A673 (cell line): ENCODE results near the gene ID3. TPM values are rescaled to one million over a fixed set of nuclear protein-coding genes. Genes with fewer than 3 reads are reported as not detected.

Source experiments
- BruUV-seq: library from RNA; stranded (reverse); fragments of 400-500 nt; replicated peaks from 2 replicates; lab custom pipeline; 2021; lab: Mats Ljungman, UMichigan
- CTCF ChIA-PET: fragments of 300-600 bp; sonication (Branson Sonifier 250); formaldehyde crosslinking; loops from one replicate; lab custom pipeline; 2022; ENCODE audit warnings: antibody characterized with exemption; lab: Charles Lee
- POLR2A ChIA-PET: fragments of 300-600 bp; sonication (Branson Sonifier 250); formaldehyde crosslinking; loops from one replicate; lab custom pipeline; 2022; ENCODE audit warnings: antibody characterized with exemption; ENCODE audit not compliant: low non-redundant PET; lab: Charles Lee
- DNase-seq: peaks from one replicate; pipeline ENCODE4 v3.0.0-alpha.2; 2015; ENCODE audit warnings: low spot score
- H3K27ac ChIP-seq: fragments of 200-600 bp; sonication (generic); 2 replicates; pipeline ENCODE4 v1.5.1; 2016; ENCODE audit warnings: mixed run types, low read depth, mild to moderate bottlenecking, mixed read lengths, antibody characterized with exemption, low read length; ENCODE audit not compliant: poor library complexity, severe bottlenecking
- H3K27me3 ChIP-seq: fragments of 200-600 bp; sonication (generic); replicated peaks from 2 replicates; pipeline ENCODE4 v1.6.1; 2017; ENCODE audit warnings: mixed run types, low read depth, mild to moderate bottlenecking, mixed read lengths, antibody characterized with exemption, low read length; ENCODE audit not compliant: insufficient read depth, poor library complexity
- H3K36me3 ChIP-seq: fragments of 200-600 bp; sonication (generic); 2 replicates; pipeline ENCODE4 v1.6.1; 2016; ENCODE audit warnings: mixed run types, mild to moderate bottlenecking, mixed read lengths, antibody characterized with exemption, low read length; ENCODE audit not compliant: insufficient read depth, poor library complexity, severe bottlenecking
- H3K4me1 ChIP-seq: fragments of 200-600 bp; sonication (generic); 2 replicates; pipeline ENCODE4 v1.6.1; 2017; ENCODE audit warnings: mixed run types, mild to moderate bottlenecking, mixed read lengths, antibody characterized with exemption, low read length; ENCODE audit not compliant: insufficient read depth, poor library complexity, severe bottlenecking
- H3K4me3 ChIP-seq: fragments of 200-600 bp; sonication (generic); 2 replicates; pipeline ENCODE4 v1.5.1; 2016; ENCODE audit warnings: low read depth, mixed run types, mild to moderate bottlenecking, mixed read lengths, low read length; ENCODE audit not compliant: poor library complexity, severe bottlenecking
- H3K9me3 ChIP-seq: fragments of 200-600 bp; sonication (generic); 2 replicates; pipeline ENCODE4 v1.6.1; 2016; ENCODE audit warnings: mixed run types, low read depth, mild to moderate bottlenecking, mixed read lengths, antibody characterized with exemption, low read length; ENCODE audit not compliant: poor library complexity, severe bottlenecking
- CTCF ChIP-seq: fragments of 300-800, 200-600 bp; sonication (generic); conservative IDR thresholded peaks from 2 replicates; pipeline ENCODE4 v1.5.1; 2017; ENCODE audit warnings: low read depth, mild to moderate bottlenecking, antibody characterized with exemption, low read length, moderate library complexity, mixed read lengths
- EZH2 ChIP-seq: fragments of 200-600 bp; sonication (generic); IDR thresholded peaks from 2 replicates; pipeline ENCODE4 v1.6.1; 2017; ENCODE audit warnings: borderline replicate concordance, low read depth, mild to moderate bottlenecking, mixed read lengths, antibody characterized with exemption, low read length; ENCODE audit not compliant: poor library complexity, severe bottlenecking
- intact Hi-C: fragments of 100-400 bp; cut with micrococcal nuclease; formaldehyde crosslinking; loops from one replicate; pipeline ENCODE4 v1.10.0; 2022; ENCODE audit not compliant: unreplicated experiment
- total RNA-seq: library from RNA; stranded (reverse); gene quantifications from 2 replicates; pipeline ENCODE4 v1.2.3, GENCODE V29; 2021

The ID3 gene
- total RNA-seq, 1 experiment from 2014 or later: 140 TPM

- H3K36me3 ChIP-seq: no peaks in the 10 kb centered on the region
- H3K27me3 ChIP-seq: no peaks in the 10 kb centered on the region
- DNase-seq: peak; percentile 98
- no peaks in the 10 kb centered on the region for H3K9me3 ChIP-seq
- BruUV-seq: no TSS peak
- peaks cover 5% of the 10 kb centered on the region for H3K4me1 ChIP-seq
- POLR2A ChIA-PET: no interaction called here
- CTCF ChIA-PET: interaction anchor here (0.6 to 2.5 kb wide), 15 partner anchors 9 to 1574 kb away, joined by 3 to 59 read pairs (median 4); partner anchors contain the start of gene E2F2
- no peak overlapping the region for H3K27ac ChIP-seq
- intact Hi-C loops: loop anchor here (1.0 to 10.0 kb wide), 3 partner anchors 42 to 563 kb away; no protein-coding TSS in a partner anchor
- H3K4me3 ChIP-seq: peak overlapping the region; percentile 13
- TF ChIP-seq CTCF (peak; percentile 97), EZH2 (no peak)
Measured at GRCh38 chr1:23539698-23540266, 19.5 kb downstream of the ID3 start.

- Histone ChIP-seq H3K27ac (no peak overlapping the region), H3K27me3 (no peaks in the 10 kb centered on the region), H3K36me3 (no peaks in the 10 kb centered on the region), H3K4me1 (peaks cover 4% of the 10 kb centered on the region), H3K9me3 (no peaks in the 10 kb centered on the region), H3K4me3 (no peak overlapping the region)
- DNase-seq: no peak
- BruUV-seq: no TSS peak
- POLR2A ChIA-PET: no interaction called here
- CTCF ChIA-PET: no interaction called here
- intact Hi-C loops: loop anchor here (10.0 kb wide), 1 partner anchor 443 kb away; no protein-coding TSS in a partner anchor
- TF ChIP-seq EZH2 (no peak), CTCF (no peak)
Measured at GRCh38 chr1:23537296-23537973, 21.9 kb downstream of the ID3 start.

- no peaks in the 10 kb centered on the region for H3K9me3 ChIP-seq
- H3K4me1 ChIP-seq: peaks cover 21% of the 10 kb centered on the region
- no peak overlapping the region for H3K4me3 ChIP-seq
- no peaks in the 10 kb centered on the region for H3K27me3 ChIP-seq
- no peak overlapping the region for H3K27ac ChIP-seq
- intact Hi-C loops: loop anchor here (10.0 kb wide), 1 partner anchor 439 kb away; no protein-coding TSS in a partner anchor
- no peak for TF ChIP-seq CTCF
- no peaks in the 10 kb centered on the region for H3K36me3 ChIP-seq
- no TSS peak for BruUV-seq
- DNase-seq: no peak
- POLR2A ChIA-PET: no interaction called here
- CTCF ChIA-PET: no interaction called here
Measured at GRCh38 chr1:23533246-23534023, 25.9 kb downstream of the ID3 start.
